Measurements from ENCODE around the gene KCND1.

KCND1 gene

DNA sequence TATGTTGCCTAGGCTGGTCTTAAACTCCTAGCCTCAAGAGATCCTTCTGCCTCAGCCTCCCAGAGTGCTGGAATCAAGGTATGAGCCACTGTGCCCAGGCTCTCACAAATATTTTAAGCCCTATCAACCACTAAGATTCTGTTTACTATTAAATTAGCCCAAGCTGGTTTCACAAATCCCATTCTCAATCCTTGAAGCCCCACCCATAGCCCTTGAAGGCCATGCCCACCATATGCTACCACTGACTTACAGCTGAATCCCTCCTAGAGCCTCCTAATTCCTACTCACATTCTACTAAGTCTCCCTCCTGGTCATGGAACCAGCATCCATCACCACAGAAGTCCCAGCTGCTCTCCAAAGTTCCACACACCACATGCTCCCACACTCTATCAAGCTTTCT, 20.7 kb upstream of the KCND1 start:
- no peaks in the 10 kb centered on the region for H3K4me1 ChIP-seq (ENCODE audit: control insufficient read depth, insufficient read depth, low read depth, low read length)
- H4K91ac ChIP-seq (ENCODE audit: low read length) = no peak overlapping the region
- peaks cover 5% of the 10 kb centered on the region for H3K9me3 ChIP-seq (ENCODE audit: control insufficient read depth, low read length)
- H2BK120ac ChIP-seq (ENCODE audit: low read depth, low read length) = no peak overlapping the region
- peaks cover 5% of the 10 kb centered on the region for H3K79me1 ChIP-seq (replicated peaks; ENCODE audit: low read length, poor library complexity, severe bottlenecking)
- DNase-seq = no peak
- no peak overlapping the region for H3K9ac ChIP-seq (ENCODE audit: low read length)
- peaks cover 48 to 70% of the 10 kb centered on the region in 2 experiments for H3K36me3 ChIP-seq (ENCODE audit: control insufficient read depth in 1 of 2, insufficient read depth in 2 of 2, low read depth in 1 of 2, low read length in 2 of 2)
- no peak overlapping the region for H4K8ac ChIP-seq (ENCODE audit: low read length)
- no peak overlapping the region for H3K4ac ChIP-seq (ENCODE audit: low read depth in 1 of 2, low read length in 2 of 2)
- no peak overlapping the region for H2AK5ac ChIP-seq (ENCODE audit: low read length, severe bottlenecking)
- H3K18ac ChIP-seq (ENCODE audit: low read depth in 1 of 2, low read length in 2 of 2) = no peak overlapping the region
- H3K14ac ChIP-seq (ENCODE audit: low read length in 2 of 2) = no peak overlapping the region
- H3K23ac ChIP-seq (ENCODE audit: low read length in 2 of 2) = no peak overlapping the region
- no peak overlapping the region for H2BK15ac ChIP-seq (ENCODE audit: low read depth, poor library complexity, severe bottlenecking)
- H3K4me2 ChIP-seq (ENCODE audit: low read length, poor library complexity, severe bottlenecking) = no peak overlapping the region
- H2AFZ ChIP-seq (ENCODE audit: low read depth, low read length) = no peak overlapping the region
- H2BK5ac ChIP-seq (ENCODE audit: low read depth, low read length, poor library complexity, severe bottlenecking) = no peak overlapping the region
- H3K27ac ChIP-seq (ENCODE audit: low read length, poor library complexity, severe bottlenecking) = no peak overlapping the region
- H3K4me3 ChIP-seq (ENCODE audit: insufficient read depth in 1 of 2, low read depth in 1 of 2, low read length in 2 of 2) = no peak overlapping the region
- peaks cover 0 to 12% of the 10 kb centered on the region in 2 experiments for H3K27me3 ChIP-seq (ENCODE audit: control insufficient read depth in 1 of 2, insufficient read depth in 1 of 2, low read length in 2 of 2)
- H2BK12ac ChIP-seq (ENCODE audit: low read length in 2 of 2) = no peak overlapping the region

GRCh38 chrX:48989483-48989882, 17.8 kb upstream of the KCND1 start:
- Histone ChIP-seq H3K14ac (ENCODE audit: low read length in 2 of 2) (no peak overlapping the region), H3K23ac (ENCODE audit: low read length in 2 of 2) (no peak overlapping the region), H2BK5ac (ENCODE audit: low read depth, low read length, poor library complexity, severe bottlenecking) (no peak overlapping the region), H4K91ac (ENCODE audit: low read length) (no peak overlapping the region), H3K27ac (ENCODE audit: low read length, poor library complexity, severe bottlenecking) (no peak overlapping the region), H3K79me1 (replicated peaks; ENCODE audit: low read length, poor library complexity, severe bottlenecking) (no peaks in the 10 kb centered on the region), H3K4ac (ENCODE audit: low read depth in 1 of 2, low read length in 2 of 2) (no peak overlapping the region), H2BK15ac (ENCODE audit: low read depth, poor library complexity, severe bottlenecking) (no peak overlapping the region), H3K27me3 (ENCODE audit: control insufficient read depth in 1 of 2, insufficient read depth in 1 of 2, low read length in 2 of 2) (peaks cover 0 to 3% of the 10 kb centered on the region in 2 experiments), H2AK5ac (ENCODE audit: low read length, severe bottlenecking) (no peak overlapping the region), H3K4me2 (ENCODE audit: low read length, poor library complexity, severe bottlenecking) (no peak overlapping the region), H3K4me1 (ENCODE audit: control insufficient read depth, insufficient read depth, low read depth, low read length) (no peaks in the 10 kb centered on the region), H2AFZ (ENCODE audit: low read depth, low read length) (no peak overlapping the region), H3K9me3 (ENCODE audit: control insufficient read depth, low read length) (no peaks in the 10 kb centered on the region), H3K36me3 (ENCODE audit: control insufficient read depth in 1 of 2, insufficient read depth in 2 of 2, low read depth in 1 of 2, low read length in 2 of 2) (peaks cover 46 to 55% of the 10 kb centered on the region in 2 experiments), H2BK120ac (ENCODE audit: low read depth, low read length) (no peak overlapping the region), H2BK12ac (ENCODE audit: low read length in 2 of 2) (no peak overlapping the region), H3K9ac (ENCODE audit: low read length) (no peak overlapping the region), H3K18ac (ENCODE audit: low read depth in 1 of 2, low read length in 2 of 2) (no peak overlapping the region), H3K4me3 (ENCODE audit: insufficient read depth in 1 of 2, low read depth in 1 of 2, low read length in 2 of 2) (no peak overlapping the region), H4K8ac (ENCODE audit: low read length) (no peak overlapping the region)
- WGBS = 93% methylated on average over 2 of the region's 4 CpGs
- no peak for DNase-seq

GRCh38 chrX:48983896-48984295, 12.3 kb upstream of the KCND1 start:
- Histone ChIP-seq H3K27ac (ENCODE audit: low read length, poor library complexity, severe bottlenecking) (no peak overlapping the region), H4K91ac (ENCODE audit: low read length) (no peak overlapping the region), H2BK12ac (ENCODE audit: low read length in 2 of 2) (no peak overlapping the region), H2BK5ac (ENCODE audit: low read depth, low read length, poor library complexity, severe bottlenecking) (no peak overlapping the region), H3K9me3 (ENCODE audit: control insufficient read depth, low read length) (no peaks in the 10 kb centered on the region), H2BK15ac (ENCODE audit: low read depth, poor library complexity, severe bottlenecking) (no peak overlapping the region), H3K23ac (ENCODE audit: low read length in 2 of 2) (no peak overlapping the region), H3K9ac (ENCODE audit: low read length) (no peak overlapping the region), H3K14ac (ENCODE audit: low read length in 2 of 2) (no peak overlapping the region), H2AFZ (ENCODE audit: low read depth, low read length) (no peak overlapping the region), H3K4me3 (ENCODE audit: insufficient read depth in 1 of 2, low read depth in 1 of 2, low read length in 2 of 2) (no peak overlapping the region), H3K4me1 (ENCODE audit: control insufficient read depth, insufficient read depth, low read depth, low read length) (no peaks in the 10 kb centered on the region), H2BK120ac (ENCODE audit: low read depth, low read length) (no peak overlapping the region), H3K36me3 (ENCODE audit: control insufficient read depth in 1 of 2, insufficient read depth in 2 of 2, low read depth in 1 of 2, low read length in 2 of 2) (peaks cover 41 to 51% of the 10 kb centered on the region in 2 experiments), H3K79me1 (replicated peaks; ENCODE audit: low read length, poor library complexity, severe bottlenecking) (peaks cover 3% of the 10 kb centered on the region), H3K18ac (ENCODE audit: low read depth in 1 of 2, low read length in 2 of 2) (no peak overlapping the region), H3K4ac (ENCODE audit: low read depth in 1 of 2, low read length in 2 of 2) (no peak overlapping the region), H3K27me3 (ENCODE audit: control insufficient read depth in 1 of 2, insufficient read depth in 1 of 2, low read length in 2 of 2) (no peaks in the 10 kb centered on the region), H4K8ac (ENCODE audit: low read length) (no peak overlapping the region), H2AK5ac (ENCODE audit: low read length, severe bottlenecking) (no peak overlapping the region), H3K4me2 (ENCODE audit: low read length, poor library complexity, severe bottlenecking) (no peak overlapping the region)
- WGBS = no CpG with 5 or more reads among the region's 3 CpGs
- no peak for DNase-seq

GRCh38 chrX:48983081-48983480, 11.4 kb upstream of the KCND1 start:
- Histone ChIP-seq H2BK15ac (ENCODE audit: low read depth, poor library complexity, severe bottlenecking) (no peak overlapping the region), H3K14ac (ENCODE audit: low read length in 2 of 2) (no peak overlapping the region), H4K8ac (ENCODE audit: low read length) (no peak overlapping the region), H2AK5ac (ENCODE audit: low read length, severe bottlenecking) (no peak overlapping the region), H3K9me3 (ENCODE audit: control insufficient read depth, low read length) (no peaks in the 10 kb centered on the region), H3K4ac (ENCODE audit: low read depth in 1 of 2, low read length in 2 of 2) (no peak overlapping the region), H3K27ac (ENCODE audit: low read length, poor library complexity, severe bottlenecking) (no peak overlapping the region), H2AFZ (ENCODE audit: low read depth, low read length) (no peak overlapping the region), H2BK12ac (ENCODE audit: low read length in 2 of 2) (no peak overlapping the region), H3K4me1 (ENCODE audit: control insufficient read depth, insufficient read depth, low read depth, low read length) (no peaks in the 10 kb centered on the region), H3K23ac (ENCODE audit: low read length in 2 of 2) (no peak overlapping the region), H3K36me3 (ENCODE audit: control insufficient read depth in 1 of 2, insufficient read depth in 2 of 2, low read depth in 1 of 2, low read length in 2 of 2) (peaks cover 42 to 48% of the 10 kb centered on the region in 2 experiments), H3K9ac (ENCODE audit: low read length) (no peak overlapping the region), H3K4me2 (ENCODE audit: low read length, poor library complexity, severe bottlenecking) (no peak overlapping the region), H3K4me3 (ENCODE audit: insufficient read depth in 1 of 2, low read depth in 1 of 2, low read length in 2 of 2) (no peak overlapping the region), H3K79me1 (replicated peaks; ENCODE audit: low read length, poor library complexity, severe bottlenecking) (peaks cover 3% of the 10 kb centered on the region), H3K18ac (ENCODE audit: low read depth in 1 of 2, low read length in 2 of 2) (no peak overlapping the region), H2BK120ac (ENCODE audit: low read depth, low read length) (no peak overlapping the region), H2BK5ac (ENCODE audit: low read depth, low read length, poor library complexity, severe bottlenecking) (no peak overlapping the region), H3K27me3 (ENCODE audit: control insufficient read depth in 1 of 2, insufficient read depth in 1 of 2, low read length in 2 of 2) (peaks cover 0 to 2% of the 10 kb centered on the region in 2 experiments), H4K91ac (ENCODE audit: low read length) (no peak overlapping the region)
- DNase-seq = no peak
- WGBS = 97% methylated on average over 17 of the region's 17 CpGs
